Stimulated activated CD8-positive, alpha-beta memory T cell treated with anti-CD3 and anti-CD28 coated beads, Interleukin-15, amount 100 ng/mL, for 24 hours (primary cell): ENCODE results near the gene EFCAB12.

Source experiments
- DNase-seq: peaks from one replicate; pipeline ENCODE4 v3.0.0-alpha.2; 2020; ENCODE audit warnings: low read depth

Gene EFCAB12

GRCh38 chr3:129428376-129429079 lies at the start of gene EFCAB12:
Gene EFCAB12 (minus strand): TSS chr3:129428636. CDS start chr3:129428488, 148 bp downstream.
- peak; percentile 68 for DNase-seq

- DNase-seq: no peak
Observed at GRCh38 chr3:129476586-129476985, 48.1 kb upstream of the EFCAB12 start.

- DNase-seq: no peak
Observed at GRCh38 chr3:129475863-129476262, 47.4 kb upstream of the EFCAB12 start.

GRCh38 chr3:129474984-129475804 lies 46.8 kb upstream of the EFCAB12 start:
- DNase-seq: no peak

GRCh38 chr3:129473769-129474152 lies 45.3 kb upstream of the EFCAB12 start:
- DNase-seq: no peak

GRCh38 chr3:129473067-129473768 lies 44.8 kb upstream of the EFCAB12 start:
- no peak for DNase-seq

- no peak for DNase-seq
Observed at GRCh38 chr3:129470861-129471260, 42.4 kb upstream of the EFCAB12 start.

- DNase-seq: no peak
Observed at GRCh38 chr3:129469026-129469425, 40.6 kb upstream of the EFCAB12 start.

- DNase-seq: no peak
Observed at GRCh38 chr3:129467932-129468331, 39.5 kb upstream of the EFCAB12 start.

- no peak for DNase-seq
Observed at GRCh38 chr3:129463716-129464115, 35.3 kb upstream of the EFCAB12 start.

- DNase-seq: no peak
Observed at GRCh38 chr3:129463094-129463493, 34.7 kb upstream of the EFCAB12 start.

GRCh38 chr3:129462361-129462968 lies 34.0 kb upstream of the EFCAB12 start:
- no peak for DNase-seq

- DNase-seq: no peak
Observed at GRCh38 chr3:129461461-129462146, 33.2 kb upstream of the EFCAB12 start.

GRCh38 chr3:129461022-129461421 lies 32.6 kb upstream of the EFCAB12 start:
- no peak for DNase-seq

- no peak for DNase-seq
Observed at GRCh38 chr3:129460572-129460971, 32.1 kb upstream of the EFCAB12 start.

- DNase-seq: no peak
Observed at GRCh38 chr3:129460155-129460554, 31.7 kb upstream of the EFCAB12 start.

- DNase-seq: no peak
Observed at GRCh38 chr3:129453732-129454131, 25.3 kb upstream of the EFCAB12 start.

GRCh38 chr3:129449279-129450115 lies 21.1 kb upstream of the EFCAB12 start:
- DNase-seq: no peak

- DNase-seq: no peak
Observed at GRCh38 chr3:129448186-129448895, 19.9 kb upstream of the EFCAB12 start.

GRCh38 chr3:129446926-129447325 lies 18.5 kb upstream of the EFCAB12 start:
- no peak for DNase-seq
